Amniotic epithelial cell (primary cell): ENCODE measurements around the gene LRRK1.

Experiments
- DNase-seq: peaks from one replicate; pipeline ENCODE4 v3.0.0-alpha.2; 2010; ENCODE audit warnings: low read depth

The LRRK1 gene

GRCh38 chr15:101113114-101114005 is 194.2 kb downstream of the LRRK1 start:
- no peak for DNase-seq

DNA sequence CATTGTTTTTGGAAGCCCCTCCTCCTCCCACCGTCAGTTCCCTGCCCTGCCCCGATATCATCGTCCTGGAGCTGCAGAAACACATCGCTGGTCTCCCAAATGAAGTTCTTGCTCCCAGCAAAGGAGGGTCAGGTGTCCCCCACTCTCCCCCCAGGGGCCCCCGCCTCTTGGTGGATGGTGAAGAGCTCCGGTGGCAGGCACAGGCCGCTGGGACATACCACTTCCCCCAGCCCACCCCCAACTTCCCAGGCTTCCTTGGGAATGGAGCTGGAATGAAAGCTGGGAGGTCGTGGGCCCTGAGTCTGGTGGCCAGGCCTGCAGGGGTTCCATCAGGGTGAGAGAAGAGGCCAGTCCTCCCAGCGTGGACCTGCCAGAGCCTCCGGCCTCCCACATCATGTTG is 195.0 kb downstream of the LRRK1 start:
- no peak for DNase-seq

GRCh38 chr15:101114610-101115009 is 195.5 kb downstream of the LRRK1 start:
- DNase-seq, result no peak

DNA sequence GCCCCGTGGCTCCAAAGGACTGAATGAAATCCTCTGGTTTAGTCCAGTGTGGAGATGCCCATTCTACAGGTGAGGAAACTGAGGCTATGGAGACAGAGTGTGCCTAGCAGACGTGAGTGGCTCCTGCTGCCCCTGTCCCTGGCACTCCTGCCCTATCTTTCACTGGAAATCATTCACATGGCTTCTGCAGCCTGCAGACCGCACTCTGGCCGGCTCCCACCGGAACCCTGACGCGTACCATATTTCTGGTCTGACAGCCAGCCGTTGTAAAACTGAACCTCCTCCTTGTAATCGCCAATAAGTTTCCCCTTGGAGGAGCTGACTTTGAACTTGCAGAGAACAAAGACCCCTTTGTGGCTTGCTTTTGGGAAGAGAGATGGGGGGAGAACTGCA is 196.2 kb downstream of the LRRK1 start:
- DNase-seq, result no peak

GRCh38 chr15:101115786-101116680 is 196.9 kb downstream of the LRRK1 start:
- DNase-seq, result peak; percentile 82

DNA sequence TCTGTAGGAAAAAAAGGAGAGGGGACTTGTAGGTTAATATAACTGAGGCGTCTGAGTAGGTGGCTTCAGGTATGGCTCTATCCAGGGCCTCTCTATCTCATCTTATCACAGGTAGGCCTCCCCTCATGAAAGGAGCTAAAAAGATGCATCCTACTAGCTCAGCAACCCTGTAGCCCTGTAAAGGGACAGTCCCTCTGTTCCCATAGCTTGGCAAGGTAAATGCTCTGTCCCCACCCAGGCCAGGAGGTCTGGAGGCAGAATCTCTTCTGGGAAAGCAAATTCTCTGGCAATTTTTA is 197.5 kb downstream of the LRRK1 start:
- no peak for DNase-seq

DNA sequence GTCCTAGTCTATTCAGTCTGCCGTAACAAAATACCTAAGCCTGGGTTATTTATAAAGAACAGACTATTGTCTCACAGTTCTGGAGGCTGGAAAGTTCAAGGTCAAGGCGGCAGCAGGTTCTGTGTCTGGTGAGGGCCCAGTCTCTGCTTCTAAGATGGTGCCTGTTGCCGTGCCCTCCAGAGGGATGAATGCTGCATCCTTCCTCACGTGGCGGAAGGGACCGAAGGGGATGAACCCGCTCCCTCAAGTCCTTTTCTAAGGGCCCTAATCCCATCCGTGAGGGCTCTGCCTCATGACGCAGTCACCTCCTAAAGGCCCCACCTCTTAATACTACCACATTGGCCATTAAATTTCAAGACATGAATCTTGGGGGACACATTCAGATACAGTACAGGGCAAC is 199.0 kb downstream of the LRRK1 start:
- no peak for DNase-seq

DNA sequence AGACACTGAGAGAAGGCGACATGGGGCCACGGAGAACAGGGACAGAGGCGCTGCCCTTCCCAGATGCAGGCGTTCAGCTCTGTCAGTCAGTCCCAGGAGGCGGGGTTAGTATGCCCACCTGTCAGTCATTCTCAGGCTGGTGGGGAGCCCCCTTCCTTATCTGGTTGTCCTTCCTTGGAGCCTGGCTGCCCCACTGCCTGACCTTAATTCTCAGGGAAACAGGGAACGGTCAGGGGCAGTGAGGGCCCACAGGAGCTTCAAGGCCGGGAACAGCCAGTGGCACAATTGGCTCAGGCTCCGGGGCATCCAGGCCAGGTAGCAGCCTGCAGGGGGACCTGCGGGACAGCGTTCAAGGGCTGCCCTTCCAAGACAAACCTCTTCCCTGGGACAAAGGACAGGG is 199.5 kb downstream of the LRRK1 start:
- no peak for DNase-seq

DNA sequence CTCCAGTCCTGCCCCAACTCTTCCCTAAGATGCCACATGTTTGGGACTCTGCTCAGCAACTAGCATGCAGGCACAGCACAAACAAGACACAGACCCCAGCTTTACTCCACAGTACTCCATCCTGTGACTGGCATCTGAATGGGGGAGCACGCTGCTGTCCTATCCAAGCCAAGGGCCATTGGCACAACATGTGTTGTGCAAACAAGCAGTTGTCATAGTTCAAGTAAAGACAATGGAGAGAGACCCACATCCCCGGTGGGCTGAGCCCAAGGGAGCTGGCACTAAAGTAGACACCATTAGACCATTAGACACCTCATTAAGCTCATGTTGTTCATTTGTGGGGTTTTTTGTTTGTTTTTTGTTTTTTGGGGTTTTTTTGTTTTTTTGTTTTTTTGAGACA is 200.0 kb downstream of the LRRK1 start:
- DNase-seq, result no peak
